Activated T-cell treated with anti-CD3 and anti-CD28 coated beads, Interleukin-2, amount 50 U/mL, for 1 hour (primary cell): ENCODE results near the gene LTBP3.
"Not testable (repeated sequence)": the region's sequence is repeated elsewhere in the genome, so short reads cannot be mapped to it uniquely, and the experiment has no call there.

Experiments
- DNase-seq: peaks from one replicate; pipeline ENCODE4 v3.0.0-alpha.2; 2020

LTBP3 gene

DNA sequence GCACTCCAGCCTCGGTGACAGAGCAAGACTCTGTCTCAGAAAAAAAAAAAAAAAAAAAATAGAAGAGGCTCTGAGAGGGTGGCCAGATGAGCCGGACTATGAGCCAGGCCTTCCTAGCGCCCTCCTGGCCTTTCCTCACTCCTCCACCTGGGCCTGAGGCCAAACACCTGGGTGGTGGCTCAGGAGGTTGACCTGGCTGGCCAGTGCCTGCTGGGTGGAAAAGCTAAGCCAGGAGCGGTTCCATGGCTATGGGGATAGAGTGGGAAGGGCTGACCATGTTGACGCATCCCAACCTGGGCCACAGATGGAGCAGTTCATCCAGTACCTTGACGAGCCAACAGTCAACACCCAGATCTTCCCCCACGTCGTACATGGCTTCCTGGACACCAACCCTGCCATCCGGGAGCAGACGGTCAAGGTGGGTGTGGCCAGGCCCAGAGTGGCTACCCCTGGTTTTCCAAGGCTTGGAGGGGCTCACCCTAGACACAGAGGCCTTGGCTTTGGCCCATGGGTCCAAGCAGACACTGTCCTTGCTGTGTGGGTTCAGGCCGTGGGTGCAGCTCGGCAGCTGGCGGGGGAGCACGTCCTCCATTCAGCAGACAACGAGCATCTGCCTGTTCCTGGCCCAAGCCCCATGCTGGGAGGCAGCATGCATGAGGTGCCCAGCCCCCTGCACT lies 25.6 kb downstream of the LTBP3 start:
- no peak for DNase-seq

DNA sequence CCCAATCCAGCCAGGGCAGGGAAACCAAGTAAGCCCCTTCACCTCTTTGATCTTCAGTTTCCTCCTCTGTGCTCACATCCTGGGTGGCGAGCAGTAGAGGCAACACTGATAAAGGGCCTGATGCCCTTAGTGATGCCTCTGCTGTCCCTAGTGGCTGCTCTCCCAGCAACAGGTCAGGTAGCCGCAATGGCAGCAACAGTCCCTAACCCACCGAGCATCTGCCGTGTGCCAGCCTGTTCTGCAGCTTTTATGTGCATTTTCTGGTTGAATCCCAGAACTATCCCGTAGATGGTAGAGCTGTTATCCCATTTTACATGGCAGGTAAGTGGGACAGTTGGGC lies 28.0 kb downstream of the LTBP3 start:
- no peak for DNase-seq

DNA sequence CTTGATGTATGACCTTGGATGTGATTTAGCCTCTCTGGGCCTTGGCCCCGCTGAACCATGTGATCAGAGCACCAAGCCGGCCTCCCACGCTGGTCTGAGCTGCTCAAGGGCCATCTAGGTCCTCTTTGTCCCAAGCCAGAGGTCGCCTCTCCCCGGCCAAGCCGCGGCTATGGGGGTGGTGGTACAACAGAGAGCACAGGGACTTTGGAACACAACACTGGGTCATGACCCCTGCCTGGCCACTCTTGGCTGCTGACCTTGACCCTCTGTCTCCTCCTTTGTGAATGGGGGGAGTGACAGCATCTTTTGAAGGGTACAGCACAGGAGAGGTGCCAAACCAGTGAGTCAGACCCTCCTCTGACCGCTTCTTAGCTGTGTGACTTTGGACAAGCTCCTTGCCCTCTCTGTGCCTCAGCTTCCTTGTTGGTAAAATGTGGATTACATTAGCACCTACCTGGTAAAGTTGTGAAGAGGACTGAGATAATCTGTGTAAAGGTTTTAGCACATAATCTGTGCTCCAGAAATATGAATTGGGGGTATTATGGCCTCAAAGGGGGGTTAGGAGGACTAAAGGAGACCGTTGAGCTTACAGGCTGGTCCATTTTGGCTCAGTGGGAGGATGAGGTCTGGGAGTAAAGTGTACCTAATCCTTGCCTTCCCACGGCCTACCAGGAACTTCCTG lies 28.5 kb downstream of the LTBP3 start:
- no peak for DNase-seq

DNA sequence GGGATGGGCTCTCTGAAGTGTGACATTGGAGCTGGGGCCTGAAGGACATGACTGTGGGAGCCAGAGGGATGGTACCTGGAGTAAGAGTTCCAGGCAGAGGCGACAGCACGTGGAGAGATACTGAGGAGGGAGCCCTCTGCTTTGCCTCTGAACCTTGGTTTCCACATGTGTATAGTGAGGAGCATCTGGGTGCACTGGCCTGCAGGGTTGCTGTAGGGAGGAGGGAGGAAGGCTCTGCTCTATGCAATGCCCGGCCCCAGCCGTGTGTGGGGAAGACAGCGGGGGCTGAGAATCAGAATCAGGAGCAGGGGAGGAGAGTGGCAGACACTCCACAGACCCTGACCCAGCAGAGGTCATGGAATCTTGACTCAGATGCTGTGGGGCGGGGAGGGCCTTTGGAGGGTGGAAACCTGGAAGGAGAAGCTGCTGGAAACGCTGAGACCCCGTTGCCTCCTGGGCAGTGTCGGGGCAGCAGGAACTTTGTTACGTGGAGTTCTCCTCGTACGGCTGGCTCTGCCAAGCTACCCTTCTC lies 29.3 kb downstream of the LTBP3 start:
- no peak for DNase-seq

DNA sequence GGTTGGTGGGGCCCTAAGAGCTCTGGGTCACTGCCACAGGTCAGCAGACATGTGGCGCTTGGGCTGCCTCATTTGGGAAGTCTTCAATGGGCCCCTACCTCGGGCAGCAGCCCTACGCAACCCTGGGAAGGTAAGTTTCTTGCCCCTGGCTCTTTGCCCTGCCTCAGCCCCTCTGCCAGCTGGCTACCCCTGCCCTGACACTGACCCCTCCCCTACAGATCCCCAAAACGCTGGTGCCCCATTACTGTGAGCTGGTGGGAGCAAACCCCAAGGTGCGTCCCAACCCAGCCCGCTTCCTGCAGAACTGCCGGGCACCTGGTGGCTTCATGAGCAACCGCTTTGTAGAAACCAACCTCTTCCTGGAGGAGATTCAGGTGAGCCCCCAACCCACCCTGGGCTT lies 31.4 kb downstream of the LTBP3 start:
- no peak for DNase-seq

DNA sequence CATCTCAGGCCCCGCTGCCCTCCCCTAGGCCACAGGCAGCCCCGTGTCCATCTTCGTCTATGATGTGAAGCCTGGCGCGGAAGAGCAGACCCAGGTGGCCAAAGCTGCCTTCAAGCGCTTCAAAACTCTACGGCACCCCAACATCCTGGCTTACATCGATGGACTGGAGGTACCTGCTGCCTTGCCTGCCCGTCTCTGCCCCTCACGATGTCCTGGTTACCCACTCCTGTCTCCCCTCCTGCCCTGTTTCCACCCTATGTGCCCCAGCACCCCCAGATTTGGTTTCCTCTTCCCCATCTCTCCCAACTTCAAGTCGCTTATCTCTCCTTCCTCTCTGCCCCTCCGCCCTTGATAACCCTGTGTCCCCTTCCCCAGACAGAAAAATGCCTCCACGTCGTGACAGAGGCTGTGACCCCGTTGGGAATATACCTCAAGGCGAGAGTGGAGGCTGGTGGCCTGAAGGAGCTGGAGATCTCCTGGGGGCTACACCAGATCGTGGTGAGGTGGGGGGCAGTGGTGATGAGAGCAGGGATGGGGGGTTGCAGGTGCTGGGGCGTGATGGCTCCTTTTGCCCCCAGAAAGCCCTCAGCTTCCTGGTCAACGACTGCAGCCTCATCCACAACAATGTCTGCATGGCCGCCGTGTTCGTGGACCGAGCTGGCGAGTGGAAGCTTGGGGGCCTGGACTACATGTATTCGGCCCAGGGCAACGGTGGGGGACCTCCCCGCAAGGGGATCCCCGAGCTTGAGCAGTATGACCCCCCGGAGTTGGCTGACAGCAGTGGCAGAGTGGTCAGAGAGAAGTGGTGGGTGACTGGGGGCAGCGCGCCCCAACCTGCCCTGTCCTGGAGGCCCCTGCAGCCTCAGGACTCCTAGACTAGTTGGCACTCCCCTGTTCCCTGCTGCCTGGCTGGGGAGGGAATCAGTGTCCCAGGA lies 32.3 kb downstream of the LTBP3 start:
- no peak for DNase-seq

DNA sequence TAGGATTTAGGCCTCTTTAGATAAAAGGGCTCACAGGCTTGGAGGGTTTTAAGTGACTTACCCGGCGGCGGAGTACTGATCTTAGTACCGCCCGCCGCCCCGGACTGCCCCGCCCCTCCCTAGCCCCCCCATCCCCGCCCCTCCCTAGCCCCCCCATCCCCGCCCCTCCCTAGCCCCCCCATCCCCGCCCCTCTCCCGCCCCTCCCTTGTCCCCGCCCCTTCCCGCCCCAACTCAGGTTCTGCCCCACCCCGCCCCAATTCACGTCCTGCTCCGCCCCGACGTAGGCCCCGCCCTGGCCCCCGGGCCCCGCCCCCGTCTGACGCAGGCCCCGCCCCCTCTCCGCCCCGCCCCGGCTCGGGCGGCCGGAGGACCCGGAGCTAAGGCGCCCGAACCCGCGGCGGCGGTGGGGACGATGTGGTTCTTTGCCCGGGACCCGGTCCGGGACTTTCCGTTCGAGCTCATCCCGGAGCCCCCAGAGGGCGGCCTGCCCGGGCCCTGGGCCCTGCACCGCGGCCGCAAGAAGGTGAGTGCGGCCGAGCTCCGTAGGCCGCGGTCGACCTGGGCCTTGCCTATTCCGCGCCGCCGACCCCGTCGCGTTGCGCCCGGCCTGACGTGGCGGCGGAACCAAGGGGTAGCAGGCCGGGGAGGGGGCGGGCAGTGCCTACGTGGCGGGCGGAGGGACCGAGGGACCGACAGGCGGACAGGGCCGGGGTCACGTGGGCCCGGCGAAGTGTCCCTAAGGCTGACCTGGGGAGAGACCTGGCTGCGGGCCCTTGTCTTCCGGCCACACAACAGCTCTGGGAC lies 33.2 kb downstream of the LTBP3 start, which contains the start of gene SCYL1:
Gene SCYL1 (plus strand): TSS at position 343 of the 805 bp plus-strand sequence. CDS start 71 bp downstream, at position 414.
- DNase-seq: peak; percentile 92

DNA sequence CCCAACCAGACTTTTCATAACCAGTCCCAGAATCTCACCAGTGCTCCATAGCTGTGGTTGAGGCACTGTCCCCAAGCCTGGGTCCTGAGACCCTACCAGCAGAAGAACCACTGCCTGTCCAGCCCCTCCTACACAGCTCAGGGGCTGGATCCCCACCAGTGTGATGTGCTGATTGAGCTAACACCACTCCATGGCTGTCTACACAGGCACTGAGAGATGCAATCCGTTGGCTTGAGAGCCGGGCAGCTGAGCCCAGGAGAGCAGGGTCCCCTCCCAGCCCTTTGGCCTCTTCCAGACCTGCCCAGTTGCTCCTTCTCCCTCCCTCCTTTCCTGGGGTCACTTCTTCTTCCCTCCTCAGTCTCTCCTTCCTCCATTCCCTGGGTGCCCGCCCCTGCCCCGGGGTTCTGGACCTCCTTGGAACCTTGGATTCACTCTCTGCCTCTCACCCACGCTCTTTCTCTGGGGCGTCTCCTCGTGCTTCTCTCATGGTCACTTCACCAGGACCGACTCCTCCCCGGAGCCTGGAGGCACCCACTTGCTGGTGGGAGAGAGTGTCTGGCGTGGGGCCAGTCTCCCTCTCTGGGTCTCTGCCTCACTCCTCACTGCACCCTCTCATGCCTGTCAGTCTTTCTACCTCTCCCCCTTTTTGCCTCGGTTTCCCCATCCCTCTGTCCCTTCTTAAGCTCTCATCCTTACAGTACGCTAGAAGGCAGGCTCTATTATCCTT lies 34.0 kb downstream of the LTBP3 start:
- DNase-seq: peak; percentile 36

DNA sequence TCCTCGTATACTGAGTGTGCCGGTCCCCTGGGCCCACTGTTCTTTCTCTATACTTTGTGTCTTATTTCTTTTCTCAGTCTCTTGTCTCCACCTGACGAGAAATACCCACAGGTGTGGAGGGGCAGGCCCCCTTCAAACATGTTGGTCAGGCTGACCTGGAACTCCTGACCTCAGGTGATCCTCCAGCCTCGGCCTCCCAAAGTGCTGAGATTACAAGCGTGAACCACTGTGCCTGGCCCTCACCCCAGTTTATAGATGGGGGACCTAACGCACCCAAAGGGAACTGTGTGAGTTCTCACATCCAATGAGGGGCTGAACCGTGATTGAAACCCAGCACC lies 34.6 kb downstream of the LTBP3 start:
- peak; percentile 33 for DNase-seq

DNA sequence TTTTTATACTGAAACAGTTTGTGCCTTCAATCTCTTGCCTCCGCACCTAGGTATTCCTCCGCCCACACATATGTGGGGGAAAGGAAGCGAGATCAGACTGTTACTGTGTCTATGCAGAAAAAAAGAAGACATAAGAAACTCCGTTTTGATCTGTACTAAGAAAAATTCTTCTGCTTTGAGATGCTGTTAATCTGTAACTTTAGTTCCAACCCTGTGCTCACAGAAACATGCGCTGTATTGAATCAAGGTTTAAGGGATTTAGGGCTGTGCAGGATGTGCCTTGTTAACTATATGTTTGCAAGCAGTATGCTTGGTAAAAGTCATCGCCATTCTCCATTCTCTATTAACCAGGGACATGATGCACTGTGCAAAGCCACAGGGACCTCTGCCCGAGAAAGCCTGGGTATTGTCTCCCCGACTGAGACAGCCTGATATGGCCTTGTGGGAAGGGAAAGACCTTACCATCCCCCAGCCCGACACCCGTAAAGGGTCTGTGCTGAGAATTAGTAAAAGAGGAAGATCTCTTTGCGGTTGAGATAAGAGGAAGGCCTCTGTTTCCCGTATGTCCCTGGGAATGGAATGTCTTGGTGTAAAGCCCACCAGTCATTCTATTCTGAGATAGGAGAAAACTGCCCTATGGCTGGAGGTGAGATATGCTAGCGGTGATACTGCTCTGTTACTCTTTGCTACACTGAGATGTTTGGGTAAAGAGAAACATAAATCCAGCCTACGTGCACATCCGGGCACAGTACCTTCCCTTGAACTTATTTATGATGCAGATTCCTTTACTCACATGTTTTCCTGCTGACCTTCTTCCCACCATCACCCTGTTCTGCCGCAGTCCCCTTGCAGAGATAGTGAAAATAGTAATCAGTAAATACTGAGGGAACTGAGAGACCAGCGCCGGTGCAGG lies 35.2 kb downstream of the LTBP3 start:
- not testable (repeated sequence) for DNase-seq

DNA sequence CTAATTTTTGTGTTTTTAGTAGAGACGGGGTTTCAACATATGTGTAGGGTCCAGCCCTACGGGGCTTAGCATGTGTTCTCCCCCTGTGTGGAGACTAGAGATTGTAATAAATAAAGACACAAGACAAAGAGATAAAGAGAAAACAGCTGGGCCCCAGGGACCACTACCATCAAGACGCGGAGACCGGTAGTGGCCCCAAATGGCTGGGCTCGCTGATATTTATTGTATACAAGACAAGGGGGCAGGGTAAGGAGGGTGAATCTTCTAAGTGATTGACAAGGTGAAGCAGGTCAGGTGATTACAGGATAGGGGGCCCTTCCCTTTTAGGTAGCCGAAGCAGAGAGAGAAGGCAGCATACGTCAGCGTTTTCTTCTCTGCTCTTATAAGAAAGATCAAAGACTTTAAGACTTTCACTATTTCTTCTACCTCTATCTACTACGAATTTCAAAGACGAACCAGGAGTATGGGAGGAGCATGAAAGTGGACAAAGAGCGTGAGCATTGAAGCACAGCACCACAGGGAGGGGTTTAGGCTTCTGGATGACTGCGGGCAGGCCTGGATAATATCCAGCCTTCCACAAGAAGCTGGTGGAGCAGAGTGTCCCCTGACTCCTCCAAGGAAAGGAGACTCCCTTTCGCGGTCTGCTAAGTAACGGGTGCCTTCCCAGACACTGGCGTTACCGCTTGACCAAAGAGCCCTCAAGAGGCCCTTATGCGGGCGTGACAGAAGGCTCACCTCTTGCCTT lies 36.2 kb downstream of the LTBP3 start:
- peak; percentile 40 for DNase-seq

DNA sequence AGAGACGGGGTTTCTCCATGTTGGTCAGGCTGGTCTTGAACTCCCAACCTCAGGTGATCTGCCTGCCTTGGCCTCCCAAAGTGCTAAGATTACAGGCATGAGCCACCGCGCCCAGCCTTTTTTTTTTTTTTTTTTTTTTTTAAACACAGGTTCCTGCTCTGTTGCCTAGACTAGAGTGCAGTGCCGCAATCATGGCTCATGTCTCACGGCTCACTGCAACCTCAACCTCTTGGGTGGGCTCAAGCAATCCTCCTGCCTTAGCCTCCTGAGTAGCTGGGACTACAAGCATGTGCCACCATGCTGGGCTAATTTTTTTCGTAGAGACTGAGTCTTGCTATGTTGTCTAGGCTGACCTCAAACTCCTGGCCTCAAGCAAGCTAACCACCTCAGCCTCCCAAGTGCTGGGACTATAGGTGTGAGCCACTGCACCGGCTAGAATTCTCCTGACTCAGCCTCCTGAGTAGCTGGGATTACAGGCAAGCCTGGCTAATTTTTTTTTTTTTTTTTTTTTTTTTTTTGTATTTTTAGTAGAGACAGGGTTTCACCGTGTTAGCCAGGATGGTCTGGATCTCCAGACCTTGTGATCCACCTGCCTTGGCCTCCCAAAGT lies 39.1 kb downstream of the LTBP3 start:
- DNase-seq: not testable (repeated sequence)

DNA sequence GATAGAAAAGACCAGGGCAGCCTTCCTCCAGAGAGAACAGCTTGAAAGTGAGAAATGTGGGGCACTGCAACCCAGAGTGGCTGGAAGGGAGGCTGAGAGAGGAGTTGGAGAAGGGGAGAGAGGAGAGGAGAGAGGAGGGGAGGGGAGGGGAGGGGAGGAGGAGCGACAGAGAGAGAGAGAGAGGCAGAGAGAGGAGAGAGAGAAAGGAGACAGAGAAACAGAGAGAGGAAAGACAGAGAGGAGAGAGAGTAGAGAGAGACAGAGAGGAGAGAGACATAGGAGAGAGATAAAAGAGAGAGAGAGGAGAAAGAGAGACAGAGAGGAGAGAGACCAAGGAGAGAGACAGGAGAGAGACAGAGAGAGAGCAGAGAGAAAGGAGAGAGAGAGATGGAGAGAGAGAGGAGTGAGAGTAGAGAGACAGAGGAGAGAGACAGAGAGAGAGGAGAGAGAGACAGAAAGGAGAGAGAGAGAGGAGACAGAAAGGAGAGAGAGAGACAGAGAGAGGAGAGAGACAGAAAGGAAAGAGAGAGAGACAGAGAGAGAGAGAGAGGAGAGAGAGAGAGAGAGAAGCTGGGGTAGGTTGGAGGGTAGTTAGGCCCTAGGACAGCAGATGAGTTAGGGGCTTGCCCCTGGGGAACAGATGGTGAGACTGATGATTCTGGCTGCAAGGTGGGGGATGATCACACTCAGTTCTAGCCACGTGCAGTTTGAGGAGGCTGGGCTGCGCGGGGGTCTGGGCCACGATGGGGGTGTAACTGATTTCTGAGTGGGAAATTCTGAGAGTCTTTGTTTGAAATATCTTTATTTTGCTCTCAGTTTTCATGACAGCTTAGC lies 41.8 kb downstream of the LTBP3 start:
- no peak for DNase-seq

DNA sequence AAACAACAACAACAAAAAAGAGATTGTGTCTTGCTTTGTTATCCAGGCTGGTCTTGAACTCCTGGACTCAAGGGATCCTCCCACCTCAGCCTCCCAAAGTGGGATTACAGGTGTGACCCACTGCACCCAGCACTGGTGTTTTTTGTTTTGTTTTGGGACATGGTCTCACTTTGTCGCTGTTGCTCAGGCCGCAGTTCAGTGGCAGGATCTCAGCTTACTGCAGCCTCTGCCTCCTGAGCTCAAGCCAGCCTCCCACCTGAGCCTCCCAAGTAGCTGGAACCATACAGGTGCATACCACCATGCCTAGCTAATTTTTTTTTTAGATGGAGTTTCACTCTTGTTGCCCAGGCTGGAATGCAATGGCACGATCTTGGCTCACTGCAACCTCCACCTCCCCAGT lies 45.8 kb downstream of the LTBP3 start:
- DNase-seq: not testable (repeated sequence)

DNA sequence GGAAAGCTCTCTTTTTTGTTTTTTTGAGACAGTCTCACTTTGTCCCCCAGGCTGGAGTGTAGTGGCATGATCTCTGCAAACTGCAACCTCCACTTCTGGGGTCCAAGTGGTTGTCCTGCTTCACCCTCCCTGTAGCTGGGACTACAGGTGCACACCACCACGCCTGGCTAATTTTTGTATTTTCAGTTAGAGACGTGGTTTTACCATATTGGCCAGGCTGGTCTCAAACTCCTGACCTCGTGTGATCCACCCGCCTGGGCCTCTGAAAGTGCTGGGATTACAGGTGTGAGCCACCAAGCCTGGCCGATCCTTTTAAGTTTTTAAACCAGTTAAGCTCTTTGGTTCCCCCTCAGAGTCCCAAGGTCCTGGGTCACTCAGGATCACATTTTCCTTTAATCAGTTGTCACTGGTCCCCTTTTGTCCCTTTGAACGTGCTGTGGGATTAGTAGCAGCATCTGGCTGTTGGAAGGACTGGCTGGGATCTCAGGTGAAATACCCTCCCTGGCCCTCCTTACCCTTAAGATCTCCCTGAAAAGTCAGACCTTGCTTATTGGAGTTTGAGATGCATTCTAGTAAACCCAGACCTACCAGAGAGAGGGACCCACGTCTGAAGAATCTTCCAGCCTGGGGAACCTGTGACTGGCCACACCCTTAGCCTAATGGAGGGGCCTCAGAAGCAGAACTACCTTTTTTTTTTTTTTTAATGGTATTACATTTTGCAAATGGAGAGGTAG lies 51.2 kb downstream of the LTBP3 start:
- peak; percentile 70 for DNase-seq

DNA sequence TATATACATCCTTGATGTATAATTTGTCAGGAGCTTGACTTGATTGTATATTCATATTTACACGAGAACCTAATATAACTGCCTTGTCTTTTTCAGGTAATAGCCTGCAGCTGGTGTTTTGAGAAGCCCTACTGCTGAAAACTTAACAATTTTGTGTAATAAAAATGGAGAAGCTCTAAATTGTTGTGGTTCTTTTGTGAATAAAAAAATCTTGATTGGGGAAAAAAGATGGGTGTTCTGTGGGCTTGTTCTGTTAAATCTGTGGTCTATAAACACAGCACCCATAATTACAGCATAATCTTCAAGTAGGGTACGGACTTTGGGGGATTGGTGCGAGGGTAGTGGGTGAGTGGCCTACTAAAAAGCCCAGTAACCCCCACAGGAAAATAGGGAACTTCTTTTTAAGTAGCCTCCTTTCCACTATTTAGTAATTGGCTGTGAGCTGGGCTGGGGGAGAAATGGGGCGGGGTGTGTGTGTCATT lies 51.8 kb downstream of the LTBP3 start:
- DNase-seq: no peak

DNA sequence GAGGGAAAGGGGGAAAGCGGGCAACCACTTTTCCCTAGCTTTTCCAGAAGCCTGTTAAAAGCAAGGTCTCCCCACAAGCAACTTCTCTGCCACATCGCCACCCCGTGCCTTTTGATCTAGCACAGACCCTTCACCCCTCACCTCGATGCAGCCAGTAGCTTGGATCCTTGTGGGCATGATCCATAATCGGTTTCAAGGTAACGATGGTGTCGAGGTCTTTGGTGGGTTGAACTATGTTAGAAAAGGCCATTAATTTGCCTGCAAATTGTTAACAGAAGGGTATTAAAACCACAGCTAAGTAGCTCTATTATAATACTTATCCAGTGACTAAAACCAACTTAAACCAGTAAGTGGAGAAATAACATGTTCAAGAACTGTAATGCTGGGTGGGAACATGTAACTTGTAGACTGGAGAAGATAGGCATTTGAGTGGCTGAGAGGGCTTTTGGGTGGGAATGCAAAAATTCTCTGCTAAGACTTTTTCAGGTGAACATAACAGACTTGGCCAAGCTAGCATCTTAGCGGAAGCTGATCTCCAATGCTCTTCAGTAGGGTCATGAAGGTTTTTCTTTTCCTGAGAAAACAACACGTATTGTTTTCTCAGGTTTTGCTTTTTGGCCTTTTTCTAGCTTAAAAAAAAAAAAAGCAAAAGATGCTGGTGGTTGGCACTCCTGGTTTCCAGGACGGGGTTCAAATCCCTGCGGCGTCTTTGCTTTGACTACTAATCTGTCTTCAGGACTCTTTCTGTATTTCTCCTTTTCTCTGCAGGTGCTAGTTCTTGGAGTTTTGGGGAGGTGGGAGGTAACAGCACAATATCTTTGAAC lies 52.5 kb downstream of the LTBP3 start:
- DNase-seq: peak; percentile 50
